ENCODE measurements around the gene DGKK.

DGKK gene

GRCh38 chrX:50327235-50327634 lies 143.4 kb downstream of the DGKK start:
- DNase-seq (ENCODE audit: low spot score) = no peak
- TF ChIP-seq CTCF (IDR thresholded peaks at IDR 0.05; ENCODE audit: extremely low read depth, missing control alignments) = no peak

Measured in GM20000 (cell line).